Mesothelial cell of epicardium (in vitro differentiated cells): Measurements from ENCODE around the gene CDH26. TPM values are rescaled to one million over a fixed set of nuclear protein-coding genes. Genes with fewer than 3 reads are reported as not detected.

Experiments
- DNase-seq, 2 experiments: peaks; one replicate each; pipeline ENCODE4 v3.0.0; 2021; ENCODE audit warnings: low spot score in 2 of 2; ENCODE audit not compliant: unreplicated experiment in 2 of 2
- H3K27ac Mint-ChIP-seq: 2 replicates; pipeline ENCODE4 v1.8.0; 2021; ENCODE audit warnings: mixed read lengths
- H3K27me3 Mint-ChIP-seq: 2 replicates; pipeline ENCODE4 v1.8.0; 2021; ENCODE audit warnings: low read depth, mixed read lengths
- H3K36me3 Mint-ChIP-seq: 2 replicates; pipeline ENCODE4 v1.8.0; 2021; ENCODE audit warnings: mixed read lengths
- H3K4me1 Mint-ChIP-seq: 2 replicates; pipeline ENCODE4 v1.8.0; 2021; ENCODE audit warnings: mixed read lengths
- H3K4me3 Mint-ChIP-seq: 2 replicates; pipeline ENCODE4 v1.8.0; 2021; ENCODE audit warnings: mild to moderate bottlenecking, moderate library complexity, mixed read lengths
- H3K9me3 Mint-ChIP-seq: 2 replicates; pipeline ENCODE4 v1.8.0; 2021; ENCODE audit warnings: mixed read lengths
- CTCF ChIP-seq: fragments of 200-600 bp; sonication (generic); IDR thresholded peaks from one replicate; pipeline ENCODE4 v1.5.0; 2021; ENCODE audit warnings: antibody characterized with exemption; ENCODE audit not compliant: unreplicated experiment
- total RNA-seq: library from RNA; stranded (reverse); gene quantifications from 3 replicates; pipeline ENCODE4 v1.2.1, GENCODE V29; 2021

CDH26 gene
- total RNA-seq, 1 donor from 2014 or later, result 0.49 TPM

- Mint-ChIP-seq H3K27ac (peak overlapping the region; percentile 25), H3K36me3 (peaks cover 4% of the 10 kb centered on the region), H3K4me3 (no peak overlapping the region), H3K4me1 (peaks cover 70% of the 10 kb centered on the region), H3K27me3 (no peaks in the 10 kb centered on the region), H3K9me3 (no peaks in the 10 kb centered on the region)
- no peak for TF ChIP-seq CTCF
- no peak for DNase-seq
Observed at GRCh38 chr20:59942245-59942644, 16.0 kb upstream of the CDH26 start.

- Mint-ChIP-seq H3K9me3 (no peaks in the 10 kb centered on the region), H3K27me3 (no peaks in the 10 kb centered on the region), H3K36me3 (peaks cover 4% of the 10 kb centered on the region), H3K4me3 (no peak overlapping the region), H3K27ac (peak overlapping the region; percentile 96), H3K4me1 (peaks cover 75% of the 10 kb centered on the region)
- no peak for DNase-seq
- TF ChIP-seq CTCF, result no peak
Observed at GRCh38 chr20:59944726-59945125, 13.5 kb upstream of the CDH26 start.

GRCh38 chr20:59945175-59945574 is 13.0 kb upstream of the CDH26 start:
- Mint-ChIP-seq H3K27ac (peak overlapping the region; percentile 96), H3K9me3 (no peaks in the 10 kb centered on the region), H3K4me3 (peak overlapping the region; percentile 42), H3K36me3 (peaks cover 4% of the 10 kb centered on the region), H3K4me1 (peaks cover 80% of the 10 kb centered on the region), H3K27me3 (no peaks in the 10 kb centered on the region)
- no peak for DNase-seq
- no peak for TF ChIP-seq CTCF

GRCh38 chr20:59945731-59946130 is 12.5 kb upstream of the CDH26 start:
- Mint-ChIP-seq H3K36me3 (peaks cover 4% of the 10 kb centered on the region), H3K27me3 (no peaks in the 10 kb centered on the region), H3K27ac (peak overlapping the region; percentile 96), H3K9me3 (no peaks in the 10 kb centered on the region), H3K4me3 (peak overlapping the region; percentile 42), H3K4me1 (peaks cover 78% of the 10 kb centered on the region)
- no peak for TF ChIP-seq CTCF
- DNase-seq, result no peak

GRCh38 chr20:59947376-59947775 is 10.8 kb upstream of the CDH26 start:
- Mint-ChIP-seq H3K4me1 (peaks cover 63% of the 10 kb centered on the region), H3K27me3 (no peaks in the 10 kb centered on the region)

More at GRCh38 chr20:59947376-59947775, 10.8 kb upstream of the CDH26 start:
- no peak for DNase-seq
- no peak for TF ChIP-seq CTCF
- Mint-ChIP-seq H3K9me3 (no peaks in the 10 kb centered on the region), H3K27ac (peak overlapping the region; percentile 80), H3K4me3 (no peak overlapping the region), H3K36me3 (peaks cover 4% of the 10 kb centered on the region)
